Cardiac fibroblast (primary cell): ENCODE results near the gene CYP46A1.

Source experiments
- DNase-seq, 2 donors: peaks; one replicate each; pipeline versions ENCODE4 v3.0.0 to v3.0.0-alpha.2; 2010; ENCODE audit warnings: low read depth in 2 of 2
- H3K4me3 ChIP-seq, 2 donors: replicated peaks in 1 of 2; 1 replicate in 1 of 2; 2 replicates in 1 of 2; pipeline ENCODE4 v1.5.1; 2011; ENCODE audit warnings: low read depth in 2 of 2, low read length in 2 of 2, mild to moderate bottlenecking in 2 of 2, moderate library complexity in 1 of 2
- TF ChIP-seq, protein P1 (sequence below): IDR thresholded peaks from one replicate; pipeline ENCODE4 v1.5.1; 2011; ENCODE audit warnings: low read depth, mild to moderate bottlenecking, low read length, inconsistent platforms

Gene CYP46A1

DNA sequence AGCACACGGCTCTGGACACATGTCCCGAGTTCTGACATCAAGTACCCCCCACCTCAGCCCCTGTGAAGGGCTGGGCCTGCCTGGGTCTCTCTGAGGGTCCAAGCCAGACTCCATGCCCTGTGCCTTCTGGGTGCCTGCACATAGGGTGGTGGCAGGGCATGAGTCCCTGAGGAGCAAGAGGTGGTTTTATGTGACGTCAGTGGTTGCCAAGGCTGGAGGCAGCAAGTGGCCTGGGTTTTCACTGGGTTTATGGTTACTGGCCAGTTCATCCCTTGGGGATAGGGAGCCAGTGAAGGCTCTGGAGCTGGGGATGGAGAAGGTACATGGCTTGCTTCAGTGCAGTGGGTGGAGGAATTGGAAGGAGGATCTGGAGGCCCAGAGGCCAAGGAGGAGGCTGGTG lies 58.0 kb downstream of the CYP46A1 start:
- no peak for DNase-seq
- H3K4me3 ChIP-seq, result no peak overlapping the region
- TF ChIP-seq, protein P1, sequence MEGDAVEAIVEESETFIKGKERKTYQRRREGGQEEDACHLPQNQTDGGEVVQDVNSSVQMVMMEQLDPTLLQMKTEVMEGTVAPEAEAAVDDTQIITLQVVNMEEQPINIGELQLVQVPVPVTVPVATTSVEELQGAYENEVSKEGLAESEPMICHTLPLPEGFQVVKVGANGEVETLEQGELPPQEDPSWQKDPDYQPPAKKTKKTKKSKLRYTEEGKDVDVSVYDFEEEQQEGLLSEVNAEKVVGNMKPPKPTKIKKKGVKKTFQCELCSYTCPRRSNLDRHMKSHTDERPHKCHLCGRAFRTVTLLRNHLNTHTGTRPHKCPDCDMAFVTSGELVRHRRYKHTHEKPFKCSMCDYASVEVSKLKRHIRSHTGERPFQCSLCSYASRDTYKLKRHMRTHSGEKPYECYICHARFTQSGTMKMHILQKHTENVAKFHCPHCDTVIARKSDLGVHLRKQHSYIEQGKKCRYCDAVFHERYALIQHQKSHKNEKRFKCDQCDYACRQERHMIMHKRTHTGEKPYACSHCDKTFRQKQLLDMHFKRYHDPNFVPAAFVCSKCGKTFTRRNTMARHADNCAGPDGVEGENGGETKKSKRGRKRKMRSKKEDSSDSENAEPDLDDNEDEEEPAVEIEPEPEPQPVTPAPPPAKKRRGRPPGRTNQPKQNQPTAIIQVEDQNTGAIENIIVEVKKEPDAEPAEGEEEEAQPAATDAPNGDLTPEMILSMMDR, result no peak

DNA sequence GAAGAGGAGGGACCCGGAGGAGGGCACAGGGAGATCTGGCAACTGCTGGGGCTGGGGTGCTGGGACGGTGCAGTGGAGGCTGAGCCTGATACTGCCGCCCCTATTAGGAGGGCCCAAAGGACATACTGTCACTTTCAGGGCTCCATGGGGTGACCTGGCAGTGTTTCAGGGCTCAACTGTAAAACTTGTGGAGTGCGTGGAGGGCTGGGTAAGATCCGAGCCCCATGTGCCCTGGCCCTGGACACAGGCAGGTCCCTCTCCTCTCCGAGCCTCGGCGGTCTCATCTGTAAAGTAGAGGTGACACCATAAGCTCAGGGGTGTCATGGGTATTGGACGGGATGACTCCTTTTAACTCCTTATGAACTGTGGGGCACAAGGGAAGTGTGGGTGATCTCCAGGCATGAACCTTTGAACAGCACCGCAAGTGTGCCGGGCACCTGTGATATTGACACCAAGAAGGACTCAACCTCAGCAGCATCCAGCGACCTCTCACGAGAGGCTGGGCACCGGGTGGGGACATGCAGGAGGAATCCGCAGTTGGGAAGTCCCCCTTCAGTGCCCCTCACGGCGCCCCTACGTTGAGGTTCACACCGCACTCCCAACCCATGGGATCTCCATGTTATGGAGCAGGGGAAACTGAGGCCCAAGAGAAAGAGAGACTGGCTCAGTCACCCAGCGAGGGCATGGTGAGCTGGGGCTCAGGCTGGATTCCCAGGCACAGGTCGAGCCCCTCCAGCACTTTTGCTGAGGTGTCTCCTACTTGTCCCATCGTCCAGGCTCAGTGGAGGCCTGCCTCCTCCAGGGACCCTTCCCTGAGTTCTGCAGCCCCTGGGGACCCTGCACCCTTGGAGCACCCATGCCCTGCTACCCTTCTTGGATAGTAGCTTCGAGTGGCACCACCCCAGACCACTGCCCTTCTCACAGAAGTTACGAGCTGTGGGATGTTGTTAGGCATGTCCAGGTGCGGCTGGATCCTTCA lies 58.7 kb downstream of the CYP46A1 start:
- no peak for DNase-seq
- TF ChIP-seq, protein P1, result no peak
- no peak overlapping the region for H3K4me3 ChIP-seq

DNA sequence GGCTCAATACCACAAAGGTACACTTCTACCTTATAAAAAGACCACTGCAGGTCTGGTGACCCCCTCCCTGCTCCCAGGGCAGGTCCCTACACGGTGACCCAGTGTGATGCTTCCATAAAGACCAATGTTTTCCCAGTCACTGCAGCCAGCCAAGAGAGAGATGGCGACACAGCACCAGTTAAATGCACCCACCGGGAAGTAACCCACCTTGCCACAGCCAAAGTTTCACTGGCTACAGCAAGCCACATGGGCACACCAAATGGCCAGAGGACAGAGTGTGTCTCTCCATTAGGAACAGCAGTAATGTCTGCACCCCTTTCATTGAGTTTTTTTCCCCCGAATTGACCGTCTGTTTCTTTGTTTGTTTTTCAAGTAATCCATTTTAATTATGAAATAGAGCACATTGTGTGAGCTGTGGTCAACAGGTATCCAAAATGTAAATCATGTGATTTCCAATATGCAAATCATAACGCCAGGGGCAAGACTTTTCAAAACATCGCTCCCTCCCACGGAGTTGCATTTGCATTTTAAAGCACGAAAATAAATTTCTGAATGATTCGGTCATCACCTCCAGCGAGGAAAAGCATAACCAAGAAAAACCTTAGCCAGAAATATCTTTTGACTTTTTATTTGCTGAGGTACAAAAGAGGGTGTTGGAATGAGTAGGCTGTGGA lies 60.2 kb downstream of the CYP46A1 start:
- peak in 1 of 2 donors; percentile 41 for DNase-seq
- TF ChIP-seq, protein P1, result no peak
- no peak overlapping the region for H3K4me3 ChIP-seq

DNA sequence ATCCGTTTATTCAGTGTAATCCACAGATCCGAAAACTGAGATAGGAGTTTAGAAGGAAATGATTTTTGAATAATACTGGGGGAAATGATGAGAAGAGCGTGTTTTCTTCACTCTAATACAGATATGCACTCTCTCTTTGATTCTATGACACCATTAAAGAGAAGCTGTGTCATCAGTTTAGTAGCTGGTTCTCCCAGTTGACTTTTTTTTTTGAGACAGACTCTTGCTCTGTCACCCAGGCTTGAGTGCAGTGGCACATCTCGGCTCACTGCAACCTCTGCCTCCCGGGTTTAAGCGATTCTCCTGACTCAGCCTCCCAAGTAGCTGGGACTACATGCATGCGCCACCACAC lies 60.8 kb downstream of the CYP46A1 start:
- TF ChIP-seq, protein P1, result no peak
- no peak overlapping the region for H3K4me3 ChIP-seq
- no peak for DNase-seq

DNA sequence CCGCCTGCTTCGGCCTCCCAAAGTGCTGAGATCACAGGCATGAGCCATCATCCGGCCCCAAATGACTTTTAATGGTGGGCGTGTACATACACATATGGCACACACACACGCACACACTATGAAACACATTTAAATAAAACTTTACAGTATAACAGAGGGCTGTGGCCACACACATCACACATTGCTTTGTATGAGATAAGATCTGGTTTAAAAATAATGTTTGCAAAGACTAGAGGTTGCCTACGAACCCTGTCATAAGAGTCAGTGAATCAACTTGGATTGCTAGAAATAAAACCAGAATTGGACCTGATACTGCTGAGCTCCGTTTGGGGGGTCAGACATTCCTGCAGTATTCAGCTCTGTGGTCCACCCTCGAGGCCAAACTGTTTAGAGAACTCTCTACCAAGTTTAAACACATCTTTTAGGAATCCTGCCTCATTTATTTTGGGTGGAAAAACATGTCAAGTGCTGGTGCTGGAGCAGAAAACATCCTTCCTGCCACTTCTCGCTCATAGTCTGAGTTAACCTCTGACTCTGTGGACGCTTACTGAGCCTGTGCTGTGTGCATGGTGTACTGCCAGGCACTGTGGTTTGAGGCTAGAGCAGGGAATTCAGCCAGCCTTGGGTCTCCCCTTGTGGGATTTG lies 61.3 kb downstream of the CYP46A1 start:
- H3K4me3 ChIP-seq, result no peak overlapping the region
- TF ChIP-seq, protein P1, result no peak
- peak in 1 of 2 donors; percentile 56 for DNase-seq

DNA sequence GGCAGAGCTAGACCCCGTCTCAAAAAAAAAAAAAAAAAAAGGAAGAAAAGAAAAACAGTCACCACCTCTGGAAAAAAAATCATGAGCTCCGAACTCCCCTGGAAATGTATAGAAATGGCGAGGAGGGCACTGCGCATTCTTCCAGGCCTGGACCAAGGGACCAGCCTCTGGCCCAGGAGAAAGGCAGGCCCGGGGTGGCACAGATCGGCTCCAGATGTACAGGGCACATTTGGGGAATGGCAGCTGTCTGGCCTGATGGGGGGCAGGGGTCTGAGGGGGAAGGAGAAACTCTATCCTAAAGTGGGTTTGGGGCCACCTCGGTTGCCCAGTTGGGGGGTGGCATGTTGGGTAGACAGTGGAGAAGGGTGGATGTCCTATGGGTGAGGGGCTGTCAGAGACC lies 63.1 kb downstream of the CYP46A1 start:
- H3K4me3 ChIP-seq, result no peak overlapping the region
- TF ChIP-seq, protein P1, result no peak

More for the DNA sequence above, 63.1 kb downstream of the CYP46A1 start:
- no peak for DNase-seq
